H54 (cell line): Measurements from ENCODE around the gene ZNF215.

Source experiments
- DNase-seq: peaks from one replicate; pipeline ENCODE4 v3.0.0; 2011; ENCODE audit warnings: low spot score, mixed read lengths; ENCODE audit not compliant: insufficient read length
- FAIRE-seq: peaks from 3 replicates; lab custom pipeline; 2011; peaks lifted over from hg19 to GRCh38; lab: Jason Lieb, UNC
- POLR2A ChIP-seq: IDR thresholded peaks from 2 replicates; pipeline ENCODE4 v1.6.1; 2011; ENCODE audit warnings: low read depth, mild to moderate bottlenecking, low read length

Gene ZNF215

DNA sequence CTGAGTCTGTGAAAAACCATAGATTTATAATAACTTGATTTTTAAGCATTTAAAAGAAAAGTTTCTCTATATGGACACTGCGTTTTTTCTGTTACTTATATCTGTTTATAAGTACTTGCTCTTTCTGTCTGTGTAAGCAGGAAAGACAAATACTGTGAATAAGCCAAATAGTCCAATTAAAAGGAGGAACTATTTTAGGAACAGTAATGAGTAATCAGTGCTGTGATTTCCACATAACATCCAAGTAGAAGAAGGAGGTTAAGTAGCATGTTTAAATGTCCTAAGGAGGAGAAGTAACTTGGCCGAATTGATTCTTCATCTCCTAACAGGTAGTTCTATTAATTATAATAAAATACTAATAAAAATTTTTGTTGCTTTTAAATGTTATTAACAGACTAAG, 53.1 kb downstream of the ZNF215 start:
- FAIRE-seq (no peak), DNase-seq (no peak)
- no peak for TF ChIP-seq POLR2A

GRCh38 chr11:6986487-6986886, 60.3 kb downstream of the ZNF215 start:
- FAIRE-seq (no peak), DNase-seq (no peak)
- no peak for TF ChIP-seq POLR2A

GRCh38 chr11:6988506-6988905, 62.3 kb downstream of the ZNF215 start:
- TF ChIP-seq POLR2A = no peak
- DNase-seq (no peak), FAIRE-seq (no peak)

- no peak for TF ChIP-seq POLR2A
- FAIRE-seq = no peak
Observed at GRCh38 chr11:6991227-6991626, 65.0 kb downstream of the ZNF215 start.

GRCh38 chr11:6992026-6992425, 65.8 kb downstream of the ZNF215 start:
- DNase-seq = no peak
- FAIRE-seq = no peak
- no peak for TF ChIP-seq POLR2A

More at GRCh38 chr11:6991227-6991626, 65.0 kb downstream of the ZNF215 start:
- DNase-seq = no peak

- no peak for DNase-seq
- no peak for TF ChIP-seq POLR2A
- FAIRE-seq = peak; percentile 91
Observed at GRCh38 chr11:6992457-6993417, 66.5 kb downstream of the ZNF215 start.

GRCh38 chr11:6995703-6996102, 69.5 kb downstream of the ZNF215 start:
- DNase-seq (no peak), FAIRE-seq (peak; percentile 75)
- TF ChIP-seq POLR2A = no peak

- DNase-seq (no peak), FAIRE-seq (peak; percentile 97)
- no peak for TF ChIP-seq POLR2A
Observed at GRCh38 chr11:7004482-7004881, 78.3 kb downstream of the ZNF215 start.
